Uterus (tissue), 2 donors: ENCODE measurements around the gene ZNF618.

Source experiments
- CTCF ChIP-seq, 4 experiments: fragments of 200-600 bp in 2 of 4; fragments of 450-650 bp in 2 of 4; sonication (generic) in 2 of 4; IDR thresholded peaks; one replicate each; pipeline ENCODE4 v1.5.1; 2016 to 2019; ENCODE audit warnings: antibody characterized with exemption in 4 of 4, mild to moderate bottlenecking in 2 of 4, moderate library complexity in 1 of 4
- POLR2A ChIP-seq, 2 donors: fragments of 450-650 bp; IDR thresholded peaks; one replicate each; pipeline ENCODE4 v1.6.1; 2016; ENCODE audit warnings: antibody characterized with exemption in 2 of 2, mild to moderate bottlenecking in 1 of 2, moderate library complexity in 1 of 2

GRCh38 chr9:113858282-113858681, 17.8 kb upstream of the ZNF618 start:
- no peak for TF ChIP-seq CTCF (IDR thresholded peaks at IDR 0.05)
- no peak for TF ChIP-seq POLR2A (IDR thresholded peaks at IDR 0.05)
